B cell (primary cell): ENCODE measurements around the gene PLA2G4C. TPM values are rescaled to one million over a fixed set of nuclear protein-coding genes. Genes with fewer than 3 reads are reported as not detected.

Source experiments
- ATAC-seq: fragments of 200-7000 bp; cut with Tn5 transposase; one replicate; pipeline ENCODE4 v1.10.0; 2021; ENCODE audit warnings: low read depth, mild to moderate bottlenecking, moderate number of reproducible peaks, moderate library complexity
- CTCF ChIA-PET: fragments of 350-600 bp; sonication (Branson Sonifier 250); formaldehyde crosslinking; loops from one replicate; lab custom pipeline; 2021; ENCODE audit warnings: antibody characterized with exemption, inconsistent platforms; lab: Charles Lee
- POLR2A ChIA-PET: fragments of 350-600 bp; sonication (Branson Sonifier 250); formaldehyde crosslinking; loops from one replicate; lab custom pipeline; 2021; ENCODE audit warnings: antibody characterized with exemption; lab: Charles Lee
- DNase-seq: peaks from one replicate; pipeline ENCODE4 v3.0.0; 2013
- H2AFZ ChIP-seq: 2 replicates; pipeline ENCODE4 v1.6.1; 2012; ENCODE audit warnings: mild to moderate bottlenecking, low read depth, low read length; ENCODE audit not compliant: insufficient read depth, poor library complexity, severe bottlenecking
- H3K27ac ChIP-seq, 2 donors: 1 replicate in 1 of 2; 2 replicates in 1 of 2; pipeline ENCODE4 v1.5.1; 2012 to 2013; ENCODE audit warnings: low read length in 2 of 2, mild to moderate bottlenecking in 2 of 2, moderate library complexity in 1 of 2
- H3K27me3 ChIP-seq, 4 experiments: fragments of 200-600 bp in 1 of 4; sonication (generic) in 1 of 4; replicated peaks in 1 of 4; 1 replicate in 2 of 4; 2 replicates in 2 of 4; pipeline versions ENCODE4 v1.6.1 to v1.7.0; 2013 to 2016; ENCODE audit warnings: low read length in 3 of 4, mild to moderate bottlenecking in 2 of 4, mixed read lengths in 1 of 4, moderate library complexity in 1 of 4; ENCODE audit not compliant: insufficient read depth in 4 of 4, control insufficient read depth in 3 of 4; ENCODE audit errors: control extremely low read depth in 1 of 4
- H3K36me3 ChIP-seq, 2 experiments: replicated peaks in 1 of 2; 1 replicate in 1 of 2; 2 replicates in 1 of 2; pipeline versions ENCODE4 v1.6.1 to v1.7.1; 2013; ENCODE audit warnings: low read length in 1 of 2; ENCODE audit not compliant: insufficient read depth in 2 of 2, control insufficient read depth in 1 of 2; ENCODE audit errors: control extremely low read depth in 1 of 2, extremely low read depth in 1 of 2
- H3K4me1 ChIP-seq, 2 donors: fragments of 200-600 bp in 1 of 2; sonication (generic) in 1 of 2; 1 replicate in 1 of 2; 2 replicates in 1 of 2; pipeline versions ENCODE4 v1.5.1 to v1.6.1; 2013 to 2017; ENCODE audit warnings: low read length in 2 of 2; ENCODE audit not compliant: control insufficient read depth in 2 of 2, insufficient read depth in 2 of 2
- H3K4me2 ChIP-seq: replicated peaks from 2 replicates; pipeline ENCODE3; 2012; ENCODE audit warnings: mild to moderate bottlenecking, low read depth, low read length; ENCODE audit not compliant: poor library complexity, severe bottlenecking
- H3K4me3 ChIP-seq, 5 experiments: fragments of 200-600 bp in 1 of 5; sonication (generic) in 1 of 5; 1 replicate in 3 of 5; 2 replicates in 2 of 5; pipeline versions ENCODE4 v1.5.1 to v1.7.0; 2011 to 2016; ENCODE audit warnings: low read length in 4 of 5, mild to moderate bottlenecking in 4 of 5, low read depth in 2 of 5, control low read depth in 1 of 5, moderate library complexity in 1 of 5; ENCODE audit not compliant: insufficient read depth in 1 of 5; ENCODE audit errors: control extremely low read depth in 1 of 5, extremely low read depth in 1 of 5
- H3K79me2 ChIP-seq: fragments of 200-600 bp; sonication (generic); one replicate; pipeline ENCODE4 v1.6.0; 2016; ENCODE audit warnings: low read length; ENCODE audit not compliant: control insufficient read depth, insufficient read depth
- H3K9ac ChIP-seq: fragments of 200-600 bp; sonication (generic); 2 replicates; pipeline ENCODE4 v1.6.1; 2017; ENCODE audit warnings: mild to moderate bottlenecking, low read length, moderate library complexity
- H3K9me3 ChIP-seq, 3 donors: one replicate each; pipeline versions ENCODE4 v1.6.1 to v1.7.1; 2013; ENCODE audit warnings: low read length in 2 of 3; ENCODE audit not compliant: control insufficient read depth in 2 of 3, insufficient read depth in 1 of 3; ENCODE audit errors: control extremely low read depth in 1 of 3
- H4K20me1 ChIP-seq: 2 replicates; pipeline ENCODE4 v1.6.0; 2012; ENCODE audit warnings: mild to moderate bottlenecking, low read length; ENCODE audit not compliant: insufficient read depth, control insufficient read depth, poor library complexity, severe bottlenecking
- H3K27ac Mint-ChIP-seq: one replicate; pipeline ENCODE4 v1.8.0; 2021; ENCODE audit warnings: mixed read lengths
- H3K27me3 Mint-ChIP-seq: one replicate; pipeline ENCODE4 v1.8.0; 2021; ENCODE audit warnings: mixed read lengths
- H3K4me1 Mint-ChIP-seq: one replicate; pipeline ENCODE4 v1.8.0; 2021; ENCODE audit warnings: mixed read lengths
- H3K4me3 Mint-ChIP-seq: one replicate; pipeline ENCODE4 v1.8.0; 2021; ENCODE audit warnings: mixed read lengths
- H3K9me3 Mint-ChIP-seq: one replicate; pipeline ENCODE4 v1.8.0; 2022; ENCODE audit warnings: mixed read lengths; ENCODE audit not compliant: insufficient read depth
- EZH2 ChIP-seq: IDR thresholded peaks from 2 replicates; pipeline ENCODE4 v1.6.1; 2012; ENCODE audit warnings: borderline replicate concordance, low read depth, mild to moderate bottlenecking, moderate library complexity, low read length; ENCODE audit not compliant: insufficient read depth, poor library complexity, severe bottlenecking
- WGBS: methylation state at CpG from one replicate; pipeline ENCODE4 v1.1.5; 2013; ENCODE audit warnings: missing lambda C conversion rate; ENCODE audit not compliant: insufficient coverage; 5-methylcytosine and 5-hydroxymethylcytosine counted together
- intact Hi-C: fragments of 100-400 bp; cut with micrococcal nuclease; formaldehyde crosslinking; loops from one replicate; pipeline ENCODE4 v1.10.0; 2022
- polyA plus RNA-seq: library from polyadenylated mRNA; depleted of rRNA; stranded (reverse); fragments of >200 nt; gene quantifications from 2 replicates; pipeline ENCODE4 v1.2.3, GENCODE V29; 2012
- total RNA-seq, 2 donors: library from RNA; stranded (reverse); fragments of 120-200 nt in 1 of 2; gene quantifications; 1 replicate in 1 of 2; 2 replicates in 1 of 2; pipeline versions ENCODE4 v1.2.3 to v1.2.4, GENCODE V29; 2013 to 2022
- TF ChIP-seq, protein P1 (sequence below): fragments of 200-600 bp; IDR thresholded peaks from one replicate; pipeline ENCODE4 v1.8.0; 2022; ENCODE audit warnings: antibody characterized with exemption, mild to moderate bottlenecking

Gene PLA2G4C
- total and polyA plus RNA-seq, 2 donors (not counting 1 experiment from before 2014, with no cell fraction given), result 11.1 to 12.3 TPM

DNA sequence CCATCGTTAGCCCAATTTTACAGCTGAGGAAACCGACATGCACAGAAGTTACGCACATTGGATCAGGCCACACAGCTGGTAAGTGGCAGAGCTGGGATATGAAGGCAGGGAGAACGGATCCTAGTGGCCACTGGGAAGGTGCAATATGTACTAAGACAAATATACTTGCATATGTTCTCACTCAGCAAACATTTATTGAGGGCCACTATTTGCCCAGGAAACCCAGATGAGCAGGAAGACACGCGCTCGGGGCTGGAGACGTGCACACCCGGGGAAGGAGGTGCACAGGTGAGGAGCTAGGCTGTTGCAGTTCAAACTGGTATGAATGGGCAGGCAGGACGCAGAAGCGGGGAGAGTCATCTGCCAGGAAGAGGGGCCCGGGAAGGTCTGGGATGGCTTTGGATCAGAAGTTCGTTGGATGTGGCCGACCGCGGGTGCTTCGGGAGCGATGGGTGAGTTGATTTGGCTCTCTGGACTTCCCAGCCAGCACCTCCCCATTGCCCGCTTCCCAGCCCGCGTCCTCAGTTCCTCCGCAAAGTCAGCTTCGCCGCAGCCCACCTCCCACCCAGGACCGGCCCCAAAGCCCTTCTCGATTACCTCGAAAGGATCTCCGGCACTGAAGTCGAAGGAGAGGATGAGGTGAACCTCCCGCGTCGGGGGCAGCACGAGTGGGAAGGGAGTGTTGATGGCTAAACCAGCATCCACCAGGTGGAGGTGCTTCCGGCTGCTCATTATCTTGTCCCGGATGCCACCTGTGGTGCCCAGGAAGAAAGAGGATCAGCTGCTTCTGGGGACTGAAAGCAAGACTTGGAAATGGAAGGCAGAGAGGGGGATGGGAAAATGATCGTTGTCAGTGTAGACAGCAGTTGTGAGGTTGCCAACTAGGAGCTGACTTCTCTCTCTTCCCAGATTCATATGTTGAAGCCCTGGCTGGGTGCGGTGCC lies 48.9 kb downstream of the PLA2G4C start:
- H3K27me3 ChIP-seq, result peaks cover 0 to 2% (median 0%) of the 10 kb centered on the region in 4 experiments
- Mint-ChIP-seq H3K4me3 (no peak overlapping the region), H3K4me1 (no peaks in the 10 kb centered on the region), H3K27me3 (peaks cover 9% of the 10 kb centered on the region), H3K9me3 (no peaks in the 10 kb centered on the region), H3K27ac (no peak overlapping the region)
- ChIA-PET CTCF (interaction anchor here (0.6 kb wide), 1 partner anchor 1872 kb away, joined by 3 read pairs; no protein-coding TSS in a partner anchor), POLR2A (no interaction called here)
- no peak overlapping the region for H3K4me2 ChIP-seq
- intact Hi-C loops, result no loop called here
- no peaks in the 10 kb centered on the region for H3K79me2 ChIP-seq
- no peak overlapping the region for H3K4me3 ChIP-seq
- WGBS, result 59% methylated on average over 27 of the region's 37 CpGs
- DNase-seq, result no peak
- no peak overlapping the region for H2AFZ ChIP-seq
- no peaks in the 10 kb centered on the region for H3K4me1 ChIP-seq
- no peak for ATAC-seq
- no peaks in the 10 kb centered on the region for H3K36me3 ChIP-seq
- no peak overlapping the region for H3K9ac ChIP-seq
- no peak overlapping the region for H3K27ac ChIP-seq
- no peak for TF ChIP-seq EZH2
- TF ChIP-seq, protein P1, sequence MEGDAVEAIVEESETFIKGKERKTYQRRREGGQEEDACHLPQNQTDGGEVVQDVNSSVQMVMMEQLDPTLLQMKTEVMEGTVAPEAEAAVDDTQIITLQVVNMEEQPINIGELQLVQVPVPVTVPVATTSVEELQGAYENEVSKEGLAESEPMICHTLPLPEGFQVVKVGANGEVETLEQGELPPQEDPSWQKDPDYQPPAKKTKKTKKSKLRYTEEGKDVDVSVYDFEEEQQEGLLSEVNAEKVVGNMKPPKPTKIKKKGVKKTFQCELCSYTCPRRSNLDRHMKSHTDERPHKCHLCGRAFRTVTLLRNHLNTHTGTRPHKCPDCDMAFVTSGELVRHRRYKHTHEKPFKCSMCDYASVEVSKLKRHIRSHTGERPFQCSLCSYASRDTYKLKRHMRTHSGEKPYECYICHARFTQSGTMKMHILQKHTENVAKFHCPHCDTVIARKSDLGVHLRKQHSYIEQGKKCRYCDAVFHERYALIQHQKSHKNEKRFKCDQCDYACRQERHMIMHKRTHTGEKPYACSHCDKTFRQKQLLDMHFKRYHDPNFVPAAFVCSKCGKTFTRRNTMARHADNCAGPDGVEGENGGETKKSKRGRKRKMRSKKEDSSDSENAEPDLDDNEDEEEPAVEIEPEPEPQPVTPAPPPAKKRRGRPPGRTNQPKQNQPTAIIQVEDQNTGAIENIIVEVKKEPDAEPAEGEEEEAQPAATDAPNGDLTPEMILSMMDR, result no peak
- H4K20me1 ChIP-seq, result no peaks in the 10 kb centered on the region
- H3K9me3 ChIP-seq, result no peaks in the 10 kb centered on the region

GRCh38 chr19:48060381-48060780 lies 50.2 kb downstream of the PLA2G4C start:
- Histone ChIP-seq H4K20me1 (no peaks in the 10 kb centered on the region), H3K4me3 (no peak overlapping the region), H3K4me2 (no peak overlapping the region), H3K27me3 (peaks cover 0 to 2% (median 0%) of the 10 kb centered on the region in 4 experiments), H3K9me3 (no peaks in the 10 kb centered on the region), H2AFZ (no peak overlapping the region), H3K79me2 (no peaks in the 10 kb centered on the region), H3K4me1 (no peaks in the 10 kb centered on the region), H3K9ac (no peak overlapping the region), H3K27ac (no peak overlapping the region), H3K36me3 (no peaks in the 10 kb centered on the region)
- Mint-ChIP-seq H3K9me3 (no peaks in the 10 kb centered on the region), H3K4me3 (no peak overlapping the region), H3K27ac (no peak overlapping the region), H3K4me1 (no peaks in the 10 kb centered on the region), H3K27me3 (peaks cover 9% of the 10 kb centered on the region)
- POLR2A ChIA-PET, result no interaction called here
- WGBS, result 94% methylated on average over 3 of the region's 5 CpGs
- no peak for TF ChIP-seq EZH2
- TF ChIP-seq, protein P1, result no peak
- CTCF ChIA-PET, result no interaction called here
- ATAC-seq, result no peak
- intact Hi-C loops, result no loop called here
- no peak for DNase-seq
